Measurements from ENCODE around the gene PET117.
"Not testable (repeated sequence)": the region's sequence is repeated elsewhere in the genome, so short reads cannot be mapped to it uniquely, and the experiment has no call there.

PET117 gene

GRCh38 chr20:18108326-18108725, 29.3 kb upstream of the PET117 start:
- H3K9me3 ChIP-seq (ENCODE audit: control insufficient read depth, insufficient read depth, low read length), result no peaks in the 10 kb centered on the region
- no peaks in the 10 kb centered on the region for H3K36me3 ChIP-seq (ENCODE audit: control insufficient read depth, low read length)
- H3K4me2 ChIP-seq (ENCODE audit: low read length), result no peak overlapping the region

GRCh38 chr20:18128574-18128973, 9.1 kb upstream of the PET117 start:
- H3K9me3 ChIP-seq (ENCODE audit: control insufficient read depth, insufficient read depth, low read length); H3K27me3 ChIP-seq (ENCODE audit: control insufficient read depth, low read length); H3K36me3 ChIP-seq (ENCODE audit: control insufficient read depth, low read length); H3K79me2 ChIP-seq (ENCODE audit: control insufficient read depth, low read length); H3F3A ChIP-seq (ENCODE audit: control insufficient read depth, insufficient read depth); H3K9me2 ChIP-seq (replicated peaks; ENCODE audit: control insufficient read depth, low read length); H3K27ac ChIP-seq (ENCODE audit: low read depth, low read length); H4K20me1 ChIP-seq (ENCODE audit: control insufficient read depth, insufficient read depth, low read depth, low read length); H3K4me3 ChIP-seq (ENCODE audit: low read length): not testable (repeated sequence)
- Histone ChIP-seq H3K4me2 (ENCODE audit: low read length) (peak overlapping the region; percentile 39), H3K4me1 (ENCODE audit: control insufficient read depth, low read length) (peaks cover 12% of the 10 kb centered on the region)

More at GRCh38 chr20:18108326-18108725, 29.3 kb upstream of the PET117 start:
- Histone ChIP-seq H3F3A (ENCODE audit: control insufficient read depth, insufficient read depth) (no peaks in the 10 kb centered on the region), H3K27ac (ENCODE audit: low read depth, low read length) (no peak overlapping the region), H3K4me3 (ENCODE audit: low read length) (no peak overlapping the region), H3K9me2 (replicated peaks; ENCODE audit: control insufficient read depth, low read length) (no peaks in the 10 kb centered on the region), H3K4me1 (ENCODE audit: control insufficient read depth, low read length) (no peaks in the 10 kb centered on the region), H3K79me2 (ENCODE audit: control insufficient read depth, low read length) (no peaks in the 10 kb centered on the region), H4K20me1 (ENCODE audit: control insufficient read depth, insufficient read depth, low read depth, low read length) (no peaks in the 10 kb centered on the region), H3K27me3 (ENCODE audit: control insufficient read depth, low read length) (peaks cover 4% of the 10 kb centered on the region)
- TF ChIP-seq EZH2phosphoT487 (IDR thresholded peaks at IDR 0.05; ENCODE audit: borderline replicate concordance, low read length), result no peak
- no peak for TF ChIP-seq CTCF (IDR thresholded peaks at IDR 0.05; ENCODE audit: low read depth, low read length, poor library complexity, severe bottlenecking)

- Histone ChIP-seq H3K9me2 (replicated peaks; ENCODE audit: control insufficient read depth, low read length) (no peaks in the 10 kb centered on the region), H3K27me3 (ENCODE audit: control insufficient read depth, low read length) (no peaks in the 10 kb centered on the region), H3K27ac (ENCODE audit: low read depth, low read length) (no peak overlapping the region), H4K20me1 (ENCODE audit: control insufficient read depth, insufficient read depth, low read depth, low read length) (no peaks in the 10 kb centered on the region), H3K4me3 (ENCODE audit: low read length) (no peak overlapping the region), H3F3A (ENCODE audit: control insufficient read depth, insufficient read depth) (no peaks in the 10 kb centered on the region), H3K4me2 (ENCODE audit: low read length) (no peak overlapping the region), H3K4me1 (ENCODE audit: control insufficient read depth, low read length) (peaks cover 21% of the 10 kb centered on the region), H3K79me2 (ENCODE audit: control insufficient read depth, low read length) (no peaks in the 10 kb centered on the region), H3K36me3 (ENCODE audit: control insufficient read depth, low read length) (no peaks in the 10 kb centered on the region), H3K9me3 (ENCODE audit: control insufficient read depth, insufficient read depth, low read length) (no peaks in the 10 kb centered on the region)
- no peak for TF ChIP-seq CTCF (IDR thresholded peaks at IDR 0.05; ENCODE audit: low read depth, low read length, poor library complexity, severe bottlenecking)
- TF ChIP-seq EZH2phosphoT487 (IDR thresholded peaks at IDR 0.05; ENCODE audit: borderline replicate concordance, low read length), result no peak
Observed at GRCh38 chr20:18132663-18133062, 5.0 kb upstream of the PET117 start.

- no peaks in the 10 kb centered on the region for H3K9me3 ChIP-seq (ENCODE audit: control insufficient read depth, insufficient read depth, low read length)
- no peak overlapping the region for H3K27ac ChIP-seq (ENCODE audit: low read depth, low read length)
- H3K4me1 ChIP-seq (ENCODE audit: control insufficient read depth, low read length), result peaks cover 12% of the 10 kb centered on the region
- no peaks in the 10 kb centered on the region for H3K9me2 ChIP-seq (replicated peaks; ENCODE audit: control insufficient read depth, low read length)
- H3K79me2 ChIP-seq (ENCODE audit: control insufficient read depth, low read length), result peaks cover 12% of the 10 kb centered on the region
- peaks cover 5% of the 10 kb centered on the region; the same call in 1 of the 2 replicates for H3K36me3 ChIP-seq (ENCODE audit: control insufficient read depth, low read length)
- TF ChIP-seq CTCF (IDR thresholded peaks at IDR 0.05; ENCODE audit: low read depth, low read length, poor library complexity, severe bottlenecking), result no peak
- TF ChIP-seq EZH2phosphoT487 (IDR thresholded peaks at IDR 0.05; ENCODE audit: borderline replicate concordance, low read length), result no peak
- no peaks in the 10 kb centered on the region for H3F3A ChIP-seq (ENCODE audit: control insufficient read depth, insufficient read depth)
- no peak overlapping the region for H3K4me3 ChIP-seq (ENCODE audit: low read length)
- H4K20me1 ChIP-seq (ENCODE audit: control insufficient read depth, insufficient read depth, low read depth, low read length), result no peaks in the 10 kb centered on the region
- H3K4me2 ChIP-seq (ENCODE audit: low read length), result no peak overlapping the region
- no peaks in the 10 kb centered on the region for H3K27me3 ChIP-seq (ENCODE audit: control insufficient read depth, low read length)
Observed at GRCh38 chr20:18133962-18134361, 3.7 kb upstream of the PET117 start.
